Endothelial cell of umbilical vein (primary cell): ENCODE data around the gene MCOLN2. TPM values are rescaled to one million over a fixed set of nuclear protein-coding genes. Genes with fewer than 3 reads are reported as not detected.

ENCODE experiments used
- BruUV-seq: library from RNA; stranded (reverse); fragments of 400-500 nt; replicated peaks from 2 replicates; lab custom pipeline; 2021; lab: Mats Ljungman, UMichigan
- CTCF ChIA-PET: fragments of 300-600, 350-600 bp; sonication (Branson Sonifier 250); formaldehyde crosslinking; loops from one replicate; lab custom pipeline; 2021; ENCODE audit warnings: antibody characterized with exemption, inconsistent platforms; lab: Charles Lee
- POLR2A ChIA-PET: fragments of 300-600, 350-600 bp; sonication (Branson Sonifier 250); formaldehyde crosslinking; loops from one replicate; lab custom pipeline; 2021; ENCODE audit warnings: antibody characterized with exemption, inconsistent platforms; lab: Charles Lee
- DNase-seq: peaks from one replicate; pipeline ENCODE4 v3.0.0-alpha.2; 2011; ENCODE audit warnings: low read depth, low spot score
- FAIRE-seq: peaks from 2 replicates; lab custom pipeline; 2011; peaks lifted over from hg19 to GRCh38; lab: Jason Lieb, UNC
- H2AFZ ChIP-seq: 2 replicates; pipeline ENCODE4 v1.6.0; 2012; ENCODE audit warnings: low read depth, low read length, control low read depth, inconsistent platforms
- H3K27ac ChIP-seq: 2 replicates; pipeline ENCODE4 v1.5.1; 2011; ENCODE audit warnings: low read depth, mild to moderate bottlenecking, control low read depth, low read length, moderate library complexity; ENCODE audit not compliant: insufficient read depth
- H3K27me3 ChIP-seq, 2 experiments: 2 replicates each; pipeline versions ENCODE4 v1.6.0 to v1.6.1; 2011; ENCODE audit warnings: low read length in 2 of 2, mixed read lengths in 1 of 2; ENCODE audit not compliant: control insufficient read depth in 2 of 2, insufficient read depth in 2 of 2
- H3K36me3 ChIP-seq, 2 experiments: 2 replicates in 1 of 2; 3 replicates in 1 of 2; pipeline ENCODE4 v1.5.1; 2011; ENCODE audit warnings: low read length in 2 of 2, mild to moderate bottlenecking in 1 of 2, moderate library complexity in 1 of 2; ENCODE audit not compliant: control insufficient read depth in 2 of 2, insufficient read depth in 2 of 2; ENCODE audit errors: extremely low read depth in 1 of 2
- H3K4me1 ChIP-seq: 3 replicates; pipeline ENCODE4 v1.5.1; 2011; ENCODE audit warnings: mild to moderate bottlenecking, low read length; ENCODE audit not compliant: control insufficient read depth, insufficient read depth; ENCODE audit errors: extremely low read depth
- H3K4me2 ChIP-seq: 2 replicates; pipeline ENCODE4 v1.6.1; 2011; ENCODE audit warnings: low read length, control low read depth, mixed read lengths; ENCODE audit not compliant: insufficient read depth
- H3K4me3 ChIP-seq, 3 experiments: fragments of 200-600 bp in 1 of 3; sonication (generic), shearing (Covaris generic) in 1 of 3; replicated peaks in 1 of 3; 2 replicates each; pipeline ENCODE4 v1.5.1; 2011 to 2016; ENCODE audit warnings: control low read depth in 3 of 3, low read length in 3 of 3, mild to moderate bottlenecking in 2 of 3, inconsistent platforms in 1 of 3, low read depth in 1 of 3, moderate library complexity in 1 of 3; ENCODE audit not compliant: insufficient read depth in 1 of 3
- H3K79me2 ChIP-seq: 2 replicates; pipeline ENCODE4 v1.6.0; 2012; ENCODE audit warnings: low read length, inconsistent platforms; ENCODE audit not compliant: control insufficient read depth, insufficient read depth
- H3K9ac ChIP-seq: replicated peaks from 2 replicates; pipeline ENCODE3; 2011; ENCODE audit warnings: low read length, control low read depth; ENCODE audit not compliant: insufficient read depth; ENCODE audit errors: extremely low read depth
- H3K9me1 ChIP-seq: replicated peaks from 3 replicates; pipeline ENCODE4 v1.6.0; 2011; ENCODE audit warnings: mild to moderate bottlenecking, low read length; ENCODE audit not compliant: control insufficient read depth, insufficient read depth; ENCODE audit errors: extremely low read depth
- H3K9me3 ChIP-seq: replicated peaks from 2 replicates; pipeline ENCODE4 v1.5.1; 2012; ENCODE audit warnings: low read length, inconsistent platforms; ENCODE audit not compliant: control insufficient read depth, insufficient read depth
- H4K20me1 ChIP-seq: replicated peaks from 2 replicates; pipeline ENCODE3; 2011; ENCODE audit warnings: mild to moderate bottlenecking, low read length; ENCODE audit not compliant: control insufficient read depth, insufficient read depth; ENCODE audit errors: extremely low read depth
- CTCF ChIP-seq, 2 donors: IDR thresholded peaks; 1 replicate in 1 of 2; 2 replicates in 1 of 2; pipeline ENCODE4 v1.5.1; 2011; ENCODE audit warnings: low read length in 2 of 2, mild to moderate bottlenecking in 2 of 2, moderate library complexity in 2 of 2, control low read depth in 1 of 2, inconsistent platforms in 1 of 2, low read depth in 1 of 2; ENCODE audit not compliant: insufficient read depth in 1 of 2; ENCODE audit errors: extremely low read depth in 1 of 2
- EZH2 ChIP-seq: IDR thresholded peaks from 2 replicates; pipeline ENCODE4 v1.6.1; 2012; ENCODE audit warnings: borderline replicate concordance, low read depth, mild to moderate bottlenecking, moderate library complexity, low read length, inconsistent platforms; ENCODE audit not compliant: severe bottlenecking
- FOS ChIP-seq: IDR thresholded peaks from 2 replicates; pipeline ENCODE4 v1.6.1; 2011; ENCODE audit warnings: mild to moderate bottlenecking, low read length, moderate library complexity, borderline replicate concordance; ENCODE audit not compliant: insufficient read depth
- GATA2 ChIP-seq: IDR thresholded peaks from 2 replicates; pipeline ENCODE4 v1.7.0; 2011; ENCODE audit warnings: low read depth, mild to moderate bottlenecking, moderate library complexity, mixed read lengths, low read length; ENCODE audit not compliant: insufficient read length, insufficient read depth
- JUN ChIP-seq: IDR thresholded peaks from 2 replicates; pipeline ENCODE4 v1.6.1; 2011; ENCODE audit warnings: borderline replicate concordance, low read depth; ENCODE audit not compliant: insufficient read length, insufficient read depth
- MAX ChIP-seq: IDR thresholded peaks from 2 replicates; pipeline ENCODE4 v1.6.1; 2011; ENCODE audit not compliant: insufficient read depth, insufficient read length
- MYC ChIP-seq: IDR thresholded peaks from one replicate; pipeline ENCODE4 v1.6.1; 2011; ENCODE audit warnings: mild to moderate bottlenecking, low read depth, low read length
- POLR2A ChIP-seq: IDR thresholded peaks from 2 replicates; pipeline ENCODE4 v1.6.1; 2012; ENCODE audit warnings: low read depth, mild to moderate bottlenecking, control low read depth, low read length
- POLR2AphosphoS5 ChIP-seq: IDR thresholded peaks from 2 replicates; pipeline ENCODE4 v1.6.1; 2012; ENCODE audit warnings: low read depth, mild to moderate bottlenecking, control low read depth, low read length, moderate library complexity; ENCODE audit not compliant: insufficient read depth
- dilution Hi-C: fragments of 300-500 bp; cut with MboI; formaldehyde crosslinking; loops from one replicate; pipeline ENCODE4 v1.15.0; 2019; ENCODE audit warnings: low sequenced_read_pairs; ENCODE audit not compliant: extremely low pct_ligation_motif_present
- intact Hi-C: fragments of 100-400 bp; cut with micrococcal nuclease; formaldehyde crosslinking; loops from one replicate; pipeline ENCODE4 v1.10.0; 2022
- polyA plus RNA-seq, 4 experiments: library from polyadenylated mRNA; depleted of rRNA in 3 of 4; stranded (reverse) in 3 of 4; unstranded in 1 of 4; fragments of >200 nt; gene quantifications; 2 replicates each; pipeline versions ENCODE4 v1.2.1 to v1.2.3, GENCODE V29; 2011 to 2012; ENCODE audit warnings: missing spikeins in 1 of 4
- total RNA-seq: library from RNA; stranded (reverse); gene quantifications from 2 replicates; pipeline ENCODE4 v1.2.3, GENCODE V29; 2021

MCOLN2 gene
- total and polyA plus RNA-seq, 2 donors (not counting 3 experiments of a cell fraction or from before 2014, with no cell fraction given): not detected

- no peak overlapping the region for H3K4me2 ChIP-seq
- ChIA-PET POLR2A (no interaction called here), CTCF (no interaction called here)
- no peaks in the 10 kb centered on the region for H3K9me1 ChIP-seq
- H3K79me2 ChIP-seq: no peaks in the 10 kb centered on the region
- H3K36me3 ChIP-seq: no peaks in the 10 kb centered on the region
- FAIRE-seq (peak; percentile 37), DNase-seq (no peak)
- peaks cover 6% of the 10 kb centered on the region for H3K4me1 ChIP-seq
- no peak overlapping the region for H2AFZ ChIP-seq
- H3K9me3 ChIP-seq: no peaks in the 10 kb centered on the region
- no peak overlapping the region for H3K27ac ChIP-seq
- dilution Hi-C loops: no loop called here
- BruUV-seq: no TSS peak
- TF ChIP-seq GATA2 (no peak), JUN (no peak), MAX (no peak), POLR2AphosphoS5 (no peak), FOS (no peak), MYC (no peak), CTCF (IDR thresholded peaks at IDR 0.05; ENCODE audit: extremely low read depth in 1 of 2, insufficient read depth in 1 of 2, low read depth in 1 of 2, low read length in 2 of 2) (no peak), EZH2 (no peak), POLR2A (no peak)
- H3K4me3 ChIP-seq: no peak overlapping the region
- no peak overlapping the region for H3K9ac ChIP-seq
- intact Hi-C loops: no loop called here
- no peaks in the 10 kb centered on the region for H4K20me1 ChIP-seq
- H3K27me3 ChIP-seq: peaks cover 57 to 82% of the 10 kb centered on the region in 2 experiments
Observed at GRCh38 chr1:84998642-84999280, 1.8 kb upstream of the MCOLN2 start.
